Right hindlimb (tissue), 1 donor: ENCODE data around the gene NRL.

Source experiments
- DNase-seq: peaks from one replicate; pipeline ENCODE4 v3.0.0-alpha.2; 2018

The NRL gene

GRCh38 chr14:24114532-24115421 lies at the start of gene NRL, which contains the start of gene DCAF11:
Gene NRL (minus strand): TSS chr14:24114949. CDS start chr14:24082848, 32,101 bp downstream.
Gene DCAF11 (plus strand): TSS chr14:24114777. CDS start chr14:24115595, 818 bp downstream.
- peak; percentile 99 for DNase-seq

GRCh38 chr14:24162093-24162492 lies 47.3 kb upstream of the NRL start:
- no peak for DNase-seq

- peak; percentile 95 for DNase-seq
Observed at GRCh38 chr14:24160850-24161804, 46.4 kb upstream of the NRL start, which contains the start of gene IRF9. Gene IRF9 (plus strand): TSS chr14:24161265. CDS start chr14:24162145, 880 bp downstream.

- DNase-seq: no peak
Observed at GRCh38 chr14:24160499-24160849, 45.7 kb upstream of the NRL start.

- DNase-seq: no peak
Observed at GRCh38 chr14:24159777-24160498, 45.2 kb upstream of the NRL start.

GRCh38 chr14:24157331-24157730 lies 42.6 kb upstream of the NRL start:
- DNase-seq: no peak

GRCh38 chr14:24156840-24157239 lies 42.1 kb upstream of the NRL start:
- DNase-seq: no peak

- DNase-seq: no peak
Observed at GRCh38 chr14:24155100-24155499, 40.4 kb upstream of the NRL start.

- DNase-seq: no peak
Observed at GRCh38 chr14:24151404-24152080, 36.8 kb upstream of the NRL start.

- DNase-seq: no peak
Observed at GRCh38 chr14:24150993-24151392, 36.2 kb upstream of the NRL start.

- no peak for DNase-seq
Observed at GRCh38 chr14:24150567-24150966, 35.8 kb upstream of the NRL start.

- no peak for DNase-seq
Observed at GRCh38 chr14:24150061-24150460, 35.3 kb upstream of the NRL start.

GRCh38 chr14:24149302-24149969 lies 34.7 kb upstream of the NRL start:
- no peak for DNase-seq

GRCh38 chr14:24147761-24148428 lies 33.1 kb upstream of the NRL start:
- no peak for DNase-seq

GRCh38 chr14:24146978-24147760 lies 32.4 kb upstream of the NRL start, which contains the start of gene RNF31:
Gene RNF31 (plus strand): TSS chr14:24147498. CDS start chr14:24147699, 201 bp downstream.
- DNase-seq: peak; percentile 98

- peak; percentile 98 for DNase-seq
Observed at GRCh38 chr14:24146453-24146977, 31.8 kb upstream of the NRL start, which contains the start of gene PSME2. Gene PSME2 (minus strand): TSS chr14:24146610. CDS start chr14:24146581, 29 bp downstream.

GRCh38 chr14:24145690-24146452 lies 31.1 kb upstream of the NRL start:
- DNase-seq: no peak

GRCh38 chr14:24145219-24145618 lies 30.5 kb upstream of the NRL start:
- DNase-seq: no peak

GRCh38 chr14:24144451-24144850 lies 29.7 kb upstream of the NRL start:
- DNase-seq: no peak
